Stimulated activated naive CD8-positive, alpha-beta T cell treated with anti-CD3 and anti-CD28 coated beads, Interleukin-15, Interleukin-2, amounts not matched to agents 100 ng/mL and 50 ng/mL, for 24 hours (primary cell): Measurements from ENCODE around the gene FBXL16.

ENCODE experiments used
- H3K27ac Mint-ChIP-seq: one replicate; pipeline ENCODE4 v1.8.0; 2021; ENCODE audit warnings: mild to moderate bottlenecking, mixed read lengths
- H3K27me3 Mint-ChIP-seq: one replicate; pipeline ENCODE4 v1.8.0; 2021; ENCODE audit warnings: mixed read lengths
- H3K36me3 Mint-ChIP-seq: one replicate; pipeline ENCODE4 v1.8.0; 2021; ENCODE audit warnings: low read depth, mixed read lengths
- H3K4me1 Mint-ChIP-seq: one replicate; pipeline ENCODE4 v1.8.0; 2021; ENCODE audit warnings: low read depth, mixed read lengths
- H3K4me3 Mint-ChIP-seq: one replicate; pipeline ENCODE4 v1.8.0; 2021; ENCODE audit warnings: mild to moderate bottlenecking, mixed read lengths
- H3K9me3 Mint-ChIP-seq: one replicate; pipeline ENCODE4 v1.8.0; 2021; ENCODE audit warnings: mixed read lengths

FBXL16 gene

DNA sequence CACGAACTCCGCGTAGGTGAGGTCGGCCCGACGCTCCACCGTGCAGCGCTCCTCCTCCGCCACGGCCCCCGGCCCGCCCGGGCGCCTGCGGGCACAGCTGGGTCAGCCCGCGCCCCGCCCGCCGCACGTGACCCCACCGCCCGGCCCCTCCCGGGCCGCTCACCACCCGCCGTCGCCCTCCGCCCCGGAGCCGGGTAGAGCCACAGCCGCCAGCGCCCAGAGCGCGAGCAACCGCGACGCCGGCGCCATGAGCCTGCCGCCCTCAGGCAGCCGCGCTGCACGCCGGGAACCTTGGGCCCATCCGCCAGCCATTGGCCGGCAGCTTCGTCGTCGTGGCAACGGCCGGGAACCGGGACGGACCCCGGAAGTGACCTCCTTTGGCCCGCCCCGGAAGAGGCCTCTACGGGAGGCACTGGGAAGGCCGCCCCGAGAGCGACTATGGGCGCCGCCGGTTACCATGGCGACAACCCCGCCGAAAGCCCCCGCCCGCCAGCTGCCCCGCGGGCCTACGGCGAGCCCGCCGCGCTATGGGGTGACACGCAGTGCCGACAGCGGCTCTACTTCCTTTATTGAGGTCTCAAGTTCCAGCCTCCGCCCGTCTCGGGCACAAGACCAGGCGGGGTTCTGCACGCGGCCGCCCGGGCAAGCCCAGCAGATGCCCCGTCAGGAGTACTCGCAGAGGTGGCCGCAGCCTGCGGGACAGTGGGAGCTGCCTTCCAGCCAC is 21.4 kb downstream of the FBXL16 start, which contains the start of gene JMJD8:
JMJD8 (minus strand) TSS at position 264 of the 724 bp plus-strand sequence; CDS start at position 249, 15 bp downstream.
- Mint-ChIP-seq H3K27me3 (no peaks in the 10 kb centered on the region), H3K36me3 (peaks cover 21% of the 10 kb centered on the region), H3K4me1 (peaks cover 39% of the 10 kb centered on the region), H3K9me3 (no peaks in the 10 kb centered on the region), H3K27ac (peak within 1 kb of the TSS; percentile 63), H3K4me3 (peak within 1 kb of the TSS; percentile 85)

DNA sequence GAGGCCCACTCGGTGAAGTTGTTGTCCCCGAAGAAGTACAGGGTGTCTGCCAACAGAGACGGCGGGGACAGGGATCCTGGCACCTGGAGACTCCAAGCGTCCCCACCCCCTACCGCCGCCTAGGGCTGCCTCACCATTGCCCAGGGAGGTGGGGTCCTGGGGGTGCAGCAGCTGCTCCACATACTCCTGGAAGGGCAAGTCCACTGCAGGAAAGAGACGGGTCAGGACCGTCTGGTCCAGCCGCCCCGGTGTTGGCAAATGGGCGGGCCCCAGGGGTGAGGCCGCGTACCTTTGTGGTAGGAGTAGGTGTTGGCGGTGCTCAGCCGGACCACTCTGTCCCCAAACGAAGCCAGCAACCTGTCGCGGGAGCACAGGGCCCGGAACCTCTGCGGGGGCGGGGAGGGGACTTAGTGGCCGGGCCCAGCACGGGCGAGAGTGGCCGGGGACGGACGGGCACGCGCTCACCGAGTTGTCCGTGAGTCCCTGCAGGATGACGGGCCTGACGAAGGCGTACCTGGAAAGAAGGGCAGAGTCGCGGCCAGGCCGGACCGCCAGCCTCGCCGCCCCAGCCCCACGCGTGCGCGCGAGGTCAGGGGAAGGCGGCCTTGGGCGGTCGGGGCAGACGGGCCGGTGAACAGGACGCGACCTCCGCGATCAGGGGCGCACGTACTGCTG is 22.1 kb downstream of the FBXL16 start:
- peaks cover 21% of the 10 kb centered on the region for H3K36me3 Mint-ChIP-seq
- no peaks in the 10 kb centered on the region for H3K27me3 Mint-ChIP-seq
- H3K27ac Mint-ChIP-seq: peak overlapping the region; percentile 63
- peaks cover 33% of the 10 kb centered on the region for H3K4me1 Mint-ChIP-seq
- no peaks in the 10 kb centered on the region for H3K9me3 Mint-ChIP-seq
- peak overlapping the region; percentile 85 for H3K4me3 Mint-ChIP-seq

DNA sequence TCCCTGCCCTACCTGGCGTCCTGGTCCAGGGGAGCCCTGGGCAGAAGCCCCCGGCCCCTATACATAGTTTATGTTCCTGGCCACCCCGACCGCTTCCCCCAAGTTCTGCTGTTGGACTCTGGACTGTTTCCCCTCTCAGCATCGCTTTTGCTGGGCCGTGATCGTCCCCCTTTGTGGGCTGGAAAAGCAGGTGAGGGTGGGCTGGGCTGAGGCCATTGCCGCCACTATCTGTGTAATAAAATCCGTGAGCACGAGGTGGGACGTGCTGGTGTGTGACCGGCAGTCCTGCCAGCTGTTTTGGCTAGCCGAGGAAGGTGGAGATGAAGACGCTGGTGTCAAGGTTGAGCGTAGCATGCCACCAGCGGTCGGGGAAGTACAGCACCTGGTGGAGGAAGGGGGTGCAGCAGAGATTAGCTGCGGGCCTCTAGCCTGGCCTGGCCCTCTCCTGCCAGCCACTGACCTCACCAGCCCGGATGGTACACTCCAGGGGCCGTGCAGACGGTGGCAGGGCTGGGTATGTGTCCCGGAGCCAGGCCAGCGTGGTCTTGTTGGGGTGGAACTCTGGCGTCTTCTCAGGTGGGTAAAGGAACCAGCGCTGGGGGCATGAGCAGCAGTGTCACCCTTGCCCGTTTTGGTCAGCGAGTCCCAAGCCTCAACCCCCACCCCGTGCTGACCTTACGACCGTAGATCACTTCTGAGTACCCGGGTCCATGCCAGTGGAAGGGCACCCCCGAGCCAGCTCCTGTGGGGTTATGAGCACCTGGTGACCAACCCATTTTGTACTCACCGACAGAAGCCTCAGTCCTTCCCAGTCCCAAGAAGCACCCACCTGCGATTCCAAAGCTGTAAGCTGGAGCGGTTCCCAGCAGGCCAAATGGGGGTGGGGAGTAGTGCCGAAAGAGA is 22.9 kb downstream of the FBXL16 start:
- Mint-ChIP-seq H3K27ac (peak overlapping the region; percentile 63), H3K36me3 (peaks cover 21% of the 10 kb centered on the region), H3K9me3 (no peaks in the 10 kb centered on the region), H3K4me3 (peak overlapping the region; percentile 85), H3K4me1 (peaks cover 33% of the 10 kb centered on the region), H3K27me3 (no peaks in the 10 kb centered on the region)

DNA sequence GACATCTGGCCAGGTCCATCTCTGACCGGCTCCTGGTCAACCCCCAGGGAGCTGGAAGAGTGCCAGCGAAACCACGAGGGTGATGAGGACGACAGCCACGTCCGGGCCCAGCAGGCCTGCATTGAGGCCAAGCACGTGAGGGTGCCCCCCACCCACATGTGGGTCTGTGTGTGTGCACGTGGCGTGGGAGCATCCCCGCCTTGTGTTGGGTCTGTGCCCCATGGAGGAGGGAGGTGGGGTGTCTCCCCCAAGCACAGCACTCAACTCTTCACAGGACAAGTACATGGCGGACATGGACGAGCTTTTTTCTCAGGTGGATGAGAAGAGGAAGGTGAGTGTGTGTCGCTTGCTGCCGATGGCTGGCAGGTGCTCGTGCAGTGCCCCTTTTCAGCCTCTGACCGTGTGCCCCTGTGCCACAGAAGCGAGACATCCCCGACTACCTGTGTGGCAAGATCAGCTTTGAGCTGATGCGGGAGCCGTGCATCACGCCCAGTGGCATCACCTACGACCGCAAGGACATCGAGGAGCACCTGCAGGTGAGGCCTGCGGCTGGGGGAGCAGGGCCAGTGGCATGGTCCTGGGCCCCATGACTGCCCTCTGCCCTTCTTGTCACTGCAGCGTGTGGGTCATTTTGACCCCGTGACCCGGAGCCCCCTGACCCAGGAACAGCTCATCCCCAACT is 23.7 kb downstream of the FBXL16 start:
- peaks cover 21% of the 10 kb centered on the region for H3K36me3 Mint-ChIP-seq
- H3K27me3 Mint-ChIP-seq: no peaks in the 10 kb centered on the region
- peak overlapping the region; percentile 63 for H3K27ac Mint-ChIP-seq
- H3K4me3 Mint-ChIP-seq: peak overlapping the region; percentile 85
- no peaks in the 10 kb centered on the region for H3K9me3 Mint-ChIP-seq
- peaks cover 33% of the 10 kb centered on the region for H3K4me1 Mint-ChIP-seq

DNA sequence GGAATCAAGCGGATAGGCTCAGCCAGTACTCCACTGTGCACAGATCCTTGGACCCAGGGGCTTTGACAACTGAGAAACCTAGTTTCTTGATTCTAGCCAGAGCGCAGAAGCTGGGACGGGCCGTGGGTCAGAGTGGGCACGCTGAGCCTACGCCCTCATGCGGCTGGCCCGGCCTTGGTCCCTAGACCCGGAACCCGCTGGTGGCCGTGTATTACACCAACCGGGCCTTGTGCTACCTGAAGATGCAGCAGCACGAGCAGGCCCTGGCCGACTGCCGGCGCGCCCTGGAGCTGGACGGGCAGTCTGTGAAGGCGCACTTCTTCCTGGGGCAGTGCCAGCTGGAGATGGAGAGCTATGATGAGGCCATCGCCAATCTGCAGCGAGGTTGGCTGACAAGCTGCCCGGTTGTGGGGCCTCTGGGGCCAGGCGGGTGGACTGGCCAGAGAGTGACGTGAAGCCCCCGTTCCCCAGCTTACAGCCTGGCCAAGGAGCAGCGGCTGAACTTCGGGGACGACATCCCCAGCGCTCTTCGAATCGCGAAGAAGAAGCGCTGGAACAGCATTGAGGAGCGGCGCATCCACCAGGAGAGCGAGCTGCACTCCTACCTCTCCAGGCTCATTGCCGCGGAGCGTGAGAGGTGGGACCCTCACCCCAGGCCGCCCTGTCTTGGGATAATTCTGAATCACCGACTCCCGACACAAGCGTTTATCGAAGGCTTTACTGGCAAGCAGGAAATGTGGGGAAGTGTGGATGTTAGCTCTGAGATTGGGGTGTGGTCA is 24.4 kb downstream of the FBXL16 start:
- H3K27me3 Mint-ChIP-seq: no peaks in the 10 kb centered on the region
- peaks cover 21% of the 10 kb centered on the region for H3K36me3 Mint-ChIP-seq
- peak overlapping the region; percentile 61 for H3K27ac Mint-ChIP-seq
- H3K9me3 Mint-ChIP-seq: no peaks in the 10 kb centered on the region
- H3K4me1 Mint-ChIP-seq: peaks cover 33% of the 10 kb centered on the region
- peak overlapping the region; percentile 85 for H3K4me3 Mint-ChIP-seq

DNA sequence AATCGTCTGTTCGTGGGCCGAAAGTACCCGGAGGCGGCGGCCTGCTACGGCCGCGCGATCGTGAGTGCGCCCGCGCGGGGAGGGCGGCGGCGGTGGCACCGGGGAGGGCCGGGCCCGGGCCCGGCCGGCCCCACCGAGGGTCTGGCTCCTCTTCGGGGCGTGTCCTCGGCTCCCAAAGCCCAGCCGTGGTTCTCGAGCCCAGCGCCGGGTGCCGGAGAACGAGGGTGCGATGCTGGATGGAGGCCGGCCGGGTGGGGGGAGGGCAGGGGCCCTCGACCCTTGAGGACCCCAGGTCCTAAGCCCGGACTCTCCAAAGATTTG is 25.0 kb downstream of the FBXL16 start:
- Mint-ChIP-seq H3K9me3 (no peaks in the 10 kb centered on the region), H3K4me1 (peaks cover 33% of the 10 kb centered on the region), H3K36me3 (peaks cover 21% of the 10 kb centered on the region), H3K4me3 (peak overlapping the region; percentile 85), H3K27me3 (no peaks in the 10 kb centered on the region), H3K27ac (peak overlapping the region; percentile 40)

DNA sequence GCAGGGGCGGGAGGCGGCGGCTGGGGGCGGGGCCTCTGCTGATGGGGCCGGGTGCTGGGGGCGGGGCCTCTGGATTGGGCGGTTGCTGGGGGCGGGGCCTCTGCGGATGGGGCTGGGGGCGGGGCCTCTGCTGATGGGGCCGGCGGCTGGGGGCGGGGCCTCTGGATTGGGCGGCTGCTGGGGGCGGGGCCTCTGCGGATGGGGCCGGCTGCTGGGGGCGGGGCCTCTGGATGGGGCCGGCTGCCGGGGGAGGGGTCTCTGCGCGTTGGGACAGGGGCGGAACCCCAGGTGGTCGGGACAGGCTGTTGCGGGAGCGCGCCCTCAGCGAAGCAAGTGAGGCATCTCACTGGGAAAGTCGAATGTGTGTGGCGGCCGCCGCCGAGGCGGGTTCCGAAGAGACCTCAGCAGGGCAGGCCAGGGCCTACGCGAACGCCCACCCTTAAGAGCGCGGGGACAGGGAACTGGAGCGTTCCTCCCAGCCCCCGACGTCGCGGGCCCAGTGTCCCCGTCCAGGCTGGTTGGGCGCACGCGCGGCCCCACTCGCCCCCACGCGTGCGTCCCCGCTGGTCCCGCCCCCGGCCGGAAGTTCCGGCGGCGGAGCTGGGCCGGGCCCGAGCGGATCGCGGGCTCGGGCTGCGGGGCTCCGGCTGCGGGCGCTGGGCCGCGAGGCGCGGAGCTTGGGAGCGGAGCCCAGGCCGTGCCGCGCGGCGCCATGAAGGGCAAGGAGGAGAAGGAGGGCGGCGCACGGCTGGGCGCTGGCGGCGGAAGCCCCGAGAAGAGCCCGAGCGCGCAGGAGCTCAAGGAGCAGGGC is 25.6 kb downstream of the FBXL16 start, which contains the start of gene STUB1:
STUB1 (plus strand) TSS at position 597 of the 811 bp plus-strand sequence; CDS start at position 713, 116 bp downstream.
- Mint-ChIP-seq H3K36me3 (peaks cover 21% of the 10 kb centered on the region), H3K27me3 (no peaks in the 10 kb centered on the region), H3K4me1 (peaks cover 34% of the 10 kb centered on the region), H3K27ac (peak within 1 kb of the TSS; percentile 88), H3K9me3 (no peaks in the 10 kb centered on the region), H3K4me3 (peak within 1 kb of the TSS; percentile 85)

DNA sequence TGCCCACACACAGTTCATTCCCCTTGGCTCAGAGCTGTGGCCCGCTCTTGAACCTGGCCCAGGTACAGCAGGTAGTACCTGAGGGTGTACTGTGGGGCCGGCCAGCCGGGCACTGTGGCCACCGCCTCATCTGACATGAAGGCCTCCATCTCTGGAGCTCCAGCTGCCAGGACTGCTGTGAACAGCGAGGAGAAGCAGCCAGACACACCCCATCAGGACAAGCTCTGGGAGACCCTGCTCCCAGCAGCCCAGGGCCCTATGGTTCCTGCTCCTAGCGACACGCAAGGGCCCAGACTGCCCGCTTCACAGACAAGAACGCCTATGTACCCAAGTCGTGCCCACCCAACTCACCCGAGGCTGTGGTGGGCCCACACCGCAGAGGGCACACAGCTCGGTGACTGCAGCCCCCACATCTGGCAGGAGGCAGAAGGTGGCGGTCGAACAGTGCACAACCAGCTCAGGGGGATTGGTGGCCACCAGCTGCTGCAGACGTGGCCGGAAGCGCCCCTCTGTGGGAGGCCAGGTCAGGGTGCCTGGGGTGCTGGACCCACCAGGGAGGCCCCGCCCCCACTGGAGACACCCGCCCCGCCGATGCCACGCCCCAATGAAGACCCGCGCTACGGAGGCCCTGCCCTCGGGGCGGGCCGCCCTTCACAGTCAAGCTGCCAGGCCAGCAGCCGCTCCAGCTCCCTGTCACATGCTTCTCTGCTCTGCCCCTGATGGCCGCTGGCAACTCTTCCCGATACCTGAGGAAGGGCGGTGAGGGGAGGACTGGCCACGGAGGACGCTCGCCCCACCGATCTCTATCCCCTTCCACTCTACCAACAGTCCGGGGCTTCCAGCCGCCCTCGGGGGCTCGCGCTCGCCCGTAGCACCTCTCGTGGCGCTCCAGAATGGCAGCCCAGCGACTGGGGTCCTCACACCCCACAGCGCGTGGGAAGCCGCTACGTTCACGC is 26.5 kb downstream of the FBXL16 start:
- Mint-ChIP-seq H3K4me3 (peak overlapping the region; percentile 78), H3K36me3 (peaks cover 21% of the 10 kb centered on the region), H3K9me3 (no peaks in the 10 kb centered on the region), H3K27ac (peak overlapping the region; percentile 55), H3K27me3 (no peaks in the 10 kb centered on the region), H3K4me1 (peaks cover 33% of the 10 kb centered on the region)

DNA sequence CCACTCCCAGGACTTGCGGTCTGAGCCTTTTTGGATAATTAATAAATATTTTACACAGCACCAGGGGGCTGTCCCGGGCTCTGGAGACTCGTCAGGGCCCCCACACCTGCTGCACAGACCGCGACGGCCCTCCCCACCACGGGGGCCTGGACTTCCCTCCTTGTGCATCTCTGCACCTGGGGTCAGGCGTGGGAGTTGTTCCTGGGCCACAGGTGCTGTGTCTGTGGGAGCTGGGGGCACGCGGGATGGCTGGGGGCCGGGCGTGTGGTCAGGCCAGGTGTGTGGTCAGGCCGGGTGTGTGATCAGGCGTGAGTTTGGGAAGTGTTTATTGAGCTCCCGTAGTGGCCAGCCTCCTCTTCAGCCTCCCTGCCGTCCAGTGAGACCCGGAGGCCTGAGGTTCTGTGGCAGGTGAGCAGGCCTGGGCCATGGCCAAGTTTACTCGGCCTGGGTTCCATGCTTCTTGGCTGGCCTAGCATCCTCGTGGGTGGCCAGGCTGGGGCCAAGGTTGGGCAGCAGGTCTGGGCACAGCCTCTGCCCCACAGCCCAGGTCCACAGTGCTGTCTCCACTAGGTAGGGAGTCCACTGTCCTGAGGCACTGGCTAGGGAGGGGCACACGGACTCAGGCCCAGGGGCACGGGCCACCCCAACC is 27.3 kb downstream of the FBXL16 start:
- Mint-ChIP-seq H3K36me3 (peaks cover 21% of the 10 kb centered on the region), H3K4me1 (peaks cover 32% of the 10 kb centered on the region), H3K9me3 (no peaks in the 10 kb centered on the region), H3K27ac (no peak overlapping the region), H3K27me3 (no peaks in the 10 kb centered on the region), H3K4me3 (no peak overlapping the region)

DNA sequence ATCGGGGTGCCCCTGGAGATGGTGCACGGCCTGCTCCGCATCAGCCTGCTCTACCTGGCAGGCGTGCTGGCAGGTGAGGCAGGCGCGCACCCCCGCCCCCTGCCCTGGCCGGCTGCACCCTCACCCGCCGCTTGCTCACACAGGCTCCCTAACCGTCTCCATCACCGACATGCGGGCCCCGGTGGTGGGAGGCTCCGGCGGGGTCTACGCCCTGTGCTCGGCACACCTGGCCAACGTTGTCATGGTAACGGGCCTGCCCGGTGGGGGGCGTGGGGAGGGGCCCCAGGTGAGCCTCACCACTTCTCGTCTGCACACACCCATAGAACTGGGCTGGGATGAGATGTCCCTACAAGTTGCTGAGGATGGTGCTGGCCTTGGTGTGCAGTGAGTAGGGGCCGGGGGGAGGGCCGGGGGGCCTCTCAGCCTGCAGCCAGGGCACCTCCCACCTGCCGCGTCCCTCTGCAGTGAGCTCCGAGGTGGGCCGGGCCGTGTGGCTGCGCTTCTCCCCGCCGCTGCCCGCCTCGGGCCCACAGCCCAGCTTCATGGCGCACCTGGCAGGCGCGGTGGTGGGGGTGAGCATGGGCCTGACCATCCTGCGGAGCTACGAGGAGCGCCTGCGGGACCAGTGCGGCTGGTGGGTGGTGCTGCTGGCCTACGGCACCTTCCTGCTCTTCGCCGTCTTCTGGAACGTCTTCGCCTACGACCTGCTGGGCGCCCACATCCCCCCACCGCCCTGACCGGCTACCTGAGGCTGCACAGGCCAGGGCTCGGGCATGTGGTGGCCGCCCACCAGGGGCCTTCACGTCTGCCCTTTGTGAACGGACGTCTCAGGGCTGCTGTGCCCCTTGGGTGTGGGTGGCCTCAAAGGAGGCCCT is 28.0 kb downstream of the FBXL16 start:
- Mint-ChIP-seq H3K4me3 (no peak overlapping the region), H3K4me1 (peaks cover 24% of the 10 kb centered on the region), H3K27ac (no peak overlapping the region), H3K36me3 (peaks cover 23% of the 10 kb centered on the region), H3K27me3 (no peaks in the 10 kb centered on the region), H3K9me3 (no peaks in the 10 kb centered on the region)

DNA sequence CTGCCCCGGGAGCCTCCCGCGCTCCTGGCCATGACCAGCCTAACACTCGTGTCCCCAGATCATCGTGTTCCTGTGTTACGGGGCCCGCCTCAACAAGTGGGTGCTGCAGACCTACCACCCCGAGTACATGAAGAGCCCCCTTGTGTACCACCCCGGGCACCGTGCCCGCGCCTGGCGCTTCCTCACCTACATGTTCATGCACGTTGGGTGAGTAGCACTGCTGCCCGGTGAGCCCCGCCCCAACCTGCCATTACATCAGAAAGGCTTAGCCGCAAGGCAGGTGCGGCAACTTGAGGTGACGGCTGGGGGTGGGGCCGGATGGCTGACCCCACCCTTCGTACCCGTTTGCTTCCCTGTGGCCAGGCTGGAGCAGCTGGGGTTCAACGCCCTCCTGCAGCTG is 28.7 kb downstream of the FBXL16 start:
- Mint-ChIP-seq H3K36me3 (peaks cover 17% of the 10 kb centered on the region), H3K4me3 (no peak overlapping the region), H3K9me3 (no peaks in the 10 kb centered on the region), H3K27me3 (no peaks in the 10 kb centered on the region), H3K27ac (no peak overlapping the region), H3K4me1 (peaks cover 18% of the 10 kb centered on the region)
